Measurements from ENCODE around the gene PDE4B.

DNA sequence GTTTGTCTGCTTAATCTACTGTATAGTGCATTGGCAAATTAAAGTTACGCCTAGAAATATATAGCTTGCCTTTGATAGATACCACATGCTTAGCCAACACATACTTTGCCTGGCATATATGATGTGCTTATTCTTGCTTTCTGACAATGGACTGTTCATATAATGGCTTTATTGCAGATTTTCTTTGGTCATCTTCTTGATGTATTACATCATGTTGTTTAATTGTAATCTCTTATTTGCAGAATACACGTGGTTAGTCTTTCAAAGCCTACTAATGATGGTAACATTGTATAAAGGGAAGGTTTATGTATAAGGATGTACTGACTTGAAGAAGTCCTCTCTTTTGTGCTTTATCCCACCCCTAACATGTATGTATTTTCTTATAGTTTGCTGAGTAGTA lies 201.5 kb downstream of the PDE4B start:
- TF ChIP-seq, protein P1, sequence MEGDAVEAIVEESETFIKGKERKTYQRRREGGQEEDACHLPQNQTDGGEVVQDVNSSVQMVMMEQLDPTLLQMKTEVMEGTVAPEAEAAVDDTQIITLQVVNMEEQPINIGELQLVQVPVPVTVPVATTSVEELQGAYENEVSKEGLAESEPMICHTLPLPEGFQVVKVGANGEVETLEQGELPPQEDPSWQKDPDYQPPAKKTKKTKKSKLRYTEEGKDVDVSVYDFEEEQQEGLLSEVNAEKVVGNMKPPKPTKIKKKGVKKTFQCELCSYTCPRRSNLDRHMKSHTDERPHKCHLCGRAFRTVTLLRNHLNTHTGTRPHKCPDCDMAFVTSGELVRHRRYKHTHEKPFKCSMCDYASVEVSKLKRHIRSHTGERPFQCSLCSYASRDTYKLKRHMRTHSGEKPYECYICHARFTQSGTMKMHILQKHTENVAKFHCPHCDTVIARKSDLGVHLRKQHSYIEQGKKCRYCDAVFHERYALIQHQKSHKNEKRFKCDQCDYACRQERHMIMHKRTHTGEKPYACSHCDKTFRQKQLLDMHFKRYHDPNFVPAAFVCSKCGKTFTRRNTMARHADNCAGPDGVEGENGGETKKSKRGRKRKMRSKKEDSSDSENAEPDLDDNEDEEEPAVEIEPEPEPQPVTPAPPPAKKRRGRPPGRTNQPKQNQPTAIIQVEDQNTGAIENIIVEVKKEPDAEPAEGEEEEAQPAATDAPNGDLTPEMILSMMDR (conservative IDR thresholded peaks at IDR 0.05 in 1 of 2, IDR thresholded peaks at IDR 0.05 in 1 of 2; ENCODE audit: extremely low read depth in 1 of 2, insufficient read depth in 1 of 2, low read depth in 1 of 2, low read length in 2 of 2) = no peak
- no peak for TF ChIP-seq EZH2 (IDR thresholded peaks at IDR 0.05; ENCODE audit: borderline replicate concordance, low read length)
